Esophagus squamous epithelium (tissue), 5 donors: ENCODE results near the gene SH2D3A. TPM values are rescaled to one million over a fixed set of nuclear protein-coding genes. Genes with fewer than 3 reads are reported as not detected.

Experiments
- DNase-seq: peaks from one replicate; lab custom pipeline; 2025; lab: John Stamatoyannopoulos, UW
- H3K27ac ChIP-seq, 4 donors: fragments of 200-600 bp; sonication (generic); one replicate each; pipeline ENCODE4 v1.5.1; 2016 to 2019; ENCODE audit warnings: mild to moderate bottlenecking in 1 of 4
- H3K27me3 ChIP-seq, 4 donors: fragments of 200-600 bp; sonication (generic); 1 replicate in 3 of 4; 2 replicates in 1 of 4; pipeline versions ENCODE4 v1.5.1 to v1.6.0; 2017 to 2021; ENCODE audit warnings: antibody characterized with exemption in 1 of 4
- H3K36me3 ChIP-seq, 3 donors: fragments of 200-600 bp; sonication (generic); one replicate each; pipeline ENCODE4 v1.5.1; 2016 to 2019
- H3K4me1 ChIP-seq, 3 donors: fragments of 200-600 bp; sonication (generic); one replicate each; pipeline ENCODE4 v1.5.1; 2017 to 2019
- H3K4me3 ChIP-seq, 4 donors: fragments of 200-600 bp; sonication (generic); 1 replicate in 3 of 4; 2 replicates in 1 of 4; pipeline ENCODE4 v1.5.1; 2016 to 2019; ENCODE audit warnings: mild to moderate bottlenecking in 2 of 4, moderate library complexity in 1 of 4
- H3K9me3 ChIP-seq, 3 donors: fragments of 200-600 bp; sonication (generic); one replicate each; pipeline ENCODE4 v1.5.1; 2016 to 2019
- CTCF ChIP-seq, 6 experiments: fragments of 450-650 bp in 4 of 6; fragments of 200-600 bp in 2 of 6; sonication (generic) in 2 of 6; IDR thresholded peaks; one replicate each; pipeline ENCODE4 v1.5.1; 2016 to 2019; ENCODE audit warnings: antibody characterized with exemption in 6 of 6, mild to moderate bottlenecking in 4 of 6, moderate library complexity in 4 of 6
- POLR2A ChIP-seq, 4 donors: fragments of 450-650 bp; IDR thresholded peaks; one replicate each; pipeline ENCODE4 v1.6.1; 2017; ENCODE audit warnings: antibody characterized with exemption in 4 of 4, mild to moderate bottlenecking in 4 of 4, moderate library complexity in 3 of 4
- WGBS, 2 donors: methylation state at CpG; one replicate each; pipeline ENCODE4 v1.1.5; 2018; 5-methylcytosine and 5-hydroxymethylcytosine counted together
- intact Hi-C: fragments of 100-400 bp; cut with DNase I; formaldehyde crosslinking; loops from one replicate; pipeline ENCODE4 v1.15.0; 2022
- total RNA-seq, 4 donors: library from RNA; depleted of rRNA; stranded (reverse); fragments of >200 nt; gene quantifications; one replicate each; pipeline ENCODE4 v1.1.0, GENCODE V29; 2016
- donor health status: DM: yes; HTN: yes; CAD: no.

SH2D3A gene
- total RNA-seq, 4 donors from 2014 or later: 17.3 to 52.1 (median 40.6) TPM

DNA sequence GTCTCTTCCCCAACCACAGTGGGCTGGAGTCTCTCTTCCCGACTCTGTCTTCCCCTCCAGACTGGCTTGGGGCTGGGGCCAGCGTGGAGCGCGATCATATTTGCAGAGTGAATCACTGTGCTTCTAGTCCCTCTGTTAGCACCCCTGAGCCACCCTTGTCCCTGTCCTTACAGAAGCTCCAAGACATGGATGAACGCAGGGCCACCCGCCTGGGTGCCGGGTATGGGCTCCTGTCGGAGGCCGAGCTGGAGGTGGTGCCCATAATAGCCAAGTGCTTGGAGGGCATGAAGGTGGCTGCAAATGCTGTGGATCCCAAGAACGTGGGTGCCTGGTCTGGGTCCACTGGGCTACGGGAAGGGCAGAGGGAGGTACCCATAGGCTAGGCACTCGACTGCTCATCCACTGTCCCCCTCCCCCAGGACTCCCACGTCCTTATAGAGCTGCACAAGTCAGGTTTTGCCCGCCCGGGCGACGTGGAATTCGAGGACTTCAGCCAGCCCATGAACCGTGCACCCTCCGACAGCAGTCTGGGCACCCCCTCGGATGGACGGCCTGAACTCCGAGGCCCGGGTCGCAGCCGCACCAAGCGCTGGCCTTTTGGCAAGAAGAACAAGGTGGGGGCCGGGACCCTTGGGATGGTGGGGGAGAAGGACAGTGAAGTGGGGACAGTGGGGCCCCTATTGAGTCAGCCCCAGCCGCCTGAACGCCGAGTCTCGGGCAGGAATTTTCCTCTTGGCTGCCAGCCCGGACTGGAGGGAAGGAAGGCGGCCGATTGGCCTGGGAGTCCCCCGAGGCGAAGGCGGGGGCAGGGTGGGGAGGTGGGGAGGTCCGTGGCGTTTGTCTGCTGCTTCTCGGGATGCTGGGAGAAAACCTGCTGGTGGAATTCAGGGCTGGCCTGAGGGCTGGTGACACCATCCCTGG is 22.6 kb downstream of the SH2D3A start:
- WGBS, 2 donors: 27 to 40% methylated on average over 11 to 12 of the region's 41 CpGs
- Histone ChIP-seq H3K9me3 (no peaks in the 10 kb centered on the region), H3K27ac (peak overlapping the region; percentile 77 to 98 (median 89)), H3K27me3 (no peaks in the 10 kb centered on the region), H3K36me3 (peaks cover 18 to 82% (median 51%) of the 10 kb centered on the region in 3 donors), H3K4me1 (peaks cover 26 to 62% (median 42%) of the 10 kb centered on the region in 3 donors), H3K4me3 (peak overlapping the region; percentile 11 to 92 (median 30))
- TF ChIP-seq POLR2A (IDR thresholded peaks at IDR 0.05) (no peak), CTCF (IDR thresholded peaks at IDR 0.05) (peak in 1 of 6 experiments; percentile 18)
- DNase-seq: no peak
- intact Hi-C loops: no loop called here

- TF ChIP-seq CTCF (IDR thresholded peaks at IDR 0.05) (no peak), POLR2A (IDR thresholded peaks at IDR 0.05) (no peak)
- peak overlapping the region; percentile 11 to 92 (median 30) for H3K4me3 ChIP-seq
- 80 to 86% methylated on average over 15 of the region's 15 CpGs for WGBS, 2 donors
- peak overlapping the region; percentile 77 to 98 (median 89) for H3K27ac ChIP-seq
- no peaks in the 10 kb centered on the region for H3K27me3 ChIP-seq
- peaks cover 18 to 74% (median 44%) of the 10 kb centered on the region in 3 donors for H3K36me3 ChIP-seq
- peaks cover 30 to 62% (median 46%) of the 10 kb centered on the region in 3 donors for H3K4me1 ChIP-seq
- DNase-seq: no peak
- no peaks in the 10 kb centered on the region for H3K9me3 ChIP-seq
- intact Hi-C loops: no loop called here
Measured at GRCh38 chr19:6743714-6744380, 23.4 kb downstream of the SH2D3A start.

DNA sequence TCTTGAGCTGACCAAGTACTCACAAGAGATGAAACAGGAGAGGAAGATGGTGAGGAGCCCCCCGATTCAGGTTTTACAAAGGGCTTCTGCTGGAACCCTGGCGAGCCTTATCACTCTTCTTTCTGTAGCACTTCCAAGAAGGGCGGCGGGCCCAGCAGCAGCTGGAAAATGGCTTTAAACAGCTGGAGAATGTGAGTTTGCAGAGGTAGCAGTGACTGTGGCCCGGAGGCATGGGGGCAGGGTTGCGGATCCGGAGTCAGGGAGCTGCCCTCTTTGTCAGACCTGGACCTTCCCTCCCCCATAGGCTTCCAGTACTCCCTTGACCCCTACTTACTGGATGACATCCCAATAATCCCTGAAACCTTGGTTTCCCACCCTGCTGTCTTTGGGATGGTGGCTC is 24.2 kb downstream of the SH2D3A start:
- WGBS, 2 donors: 51 to 80% methylated on average over 2 to 3 of the region's 7 CpGs
- Histone ChIP-seq H3K27ac (peak overlapping the region; percentile 77 to 98 (median 89)), H3K36me3 (peaks cover 18 to 66% (median 36%) of the 10 kb centered on the region in 3 donors), H3K9me3 (no peaks in the 10 kb centered on the region), H3K4me3 (peak overlapping the region in 3 of 4 donors; percentile 1 to 95 (median 92)), H3K4me1 (peaks cover 38 to 70% (median 53%) of the 10 kb centered on the region in 3 donors), H3K27me3 (no peaks in the 10 kb centered on the region)
- TF ChIP-seq CTCF (IDR thresholded peaks at IDR 0.05) (no peak), POLR2A (IDR thresholded peaks at IDR 0.05) (no peak)
- intact Hi-C loops: no loop called here
- DNase-seq: no peak

- peaks cover 47 to 80% (median 61%) of the 10 kb centered on the region in 3 donors for H3K4me1 ChIP-seq
- no peaks in the 10 kb centered on the region for H3K9me3 ChIP-seq
- H3K4me3 ChIP-seq: peak overlapping the region; percentile 81 to 95 (median 88)
- no peaks in the 10 kb centered on the region for H3K27me3 ChIP-seq
- TF ChIP-seq POLR2A (IDR thresholded peaks at IDR 0.05): peak in 2 of 4 donors; percentile 23 to 57
- TF ChIP-seq CTCF (IDR thresholded peaks at IDR 0.05): no peak
- H3K36me3 ChIP-seq: peaks cover 0 to 43% (median 15%) of the 10 kb centered on the region in 3 donors
- intact Hi-C loops: no loop called here
- 0 to 1% methylated on average over 2 to 12 of the region's 46 CpGs for WGBS, 2 donors
- no peak for DNase-seq
- H3K27ac ChIP-seq: peak overlapping the region; percentile 96 to 99 (median 98)
Measured at GRCh38 chr19:6740589-6741343, 26.5 kb downstream of the SH2D3A start.
